Loucy (cell line): ENCODE results near the gene TRIP4.

ENCODE experiments used
- CTCF ChIP-seq: fragments of 200-600 bp; sonication (generic); conservative IDR thresholded peaks from 2 replicates; pipeline ENCODE4 v1.5.1; 2014; ENCODE audit warnings: mild to moderate bottlenecking, antibody characterized with exemption, low read length
- EZH2phosphoT487 ChIP-seq: fragments of 200-600 bp; IDR thresholded peaks from 2 replicates; pipeline ENCODE4 v1.6.1; 2018; ENCODE audit warnings: antibody characterized with exemption, mild to moderate bottlenecking, moderate library complexity, borderline replicate concordance

- TF ChIP-seq EZH2phosphoT487 (no peak), CTCF (no peak)
Measured at GRCh38 chr15:64351265-64351664, 36.4 kb upstream of the TRIP4 start.
